OCI-LY7 (cell line): ENCODE data around the gene DAB1. TPM values are rescaled to one million over a fixed set of nuclear protein-coding genes. Genes with fewer than 3 reads are reported as not detected.

ENCODE experiments used
- BruUV-seq: library from RNA; stranded (reverse); fragments of 400-500 nt; replicated peaks from 2 replicates; lab custom pipeline; 2021; lab: Mats Ljungman, UMichigan
- CTCF ChIA-PET: fragments of 300-600 bp; sonication (Branson Sonifier 250); formaldehyde crosslinking; loops from one replicate; lab custom pipeline; 2022; ENCODE audit warnings: antibody characterized with exemption; ENCODE audit not compliant: unreplicated experiment; lab: Charles Lee
- POLR2A ChIA-PET: fragments of 300-600 bp; sonication (Branson Sonifier 250); formaldehyde crosslinking; loops from one replicate; lab custom pipeline; 2022; ENCODE audit warnings: antibody characterized with exemption; lab: Charles Lee
- DNase-seq: peaks from one replicate; pipeline ENCODE4 v3.0.0-alpha.2; 2015; ENCODE audit warnings: low spot score
- H2AFZ ChIP-seq: fragments of 200-600 bp; sonication (generic), shearing (Covaris generic); 2 replicates; pipeline ENCODE4 v1.6.1; 2014; ENCODE audit warnings: mild to moderate bottlenecking, antibody characterized with exemption, low read length, moderate library complexity
- H3K27ac ChIP-seq: fragments of 200-600 bp; sonication (generic); 2 replicates; pipeline ENCODE4 v1.5.1; 2014; ENCODE audit warnings: mixed run types, low read depth, mild to moderate bottlenecking, moderate library complexity, low read length, inconsistent platforms; ENCODE audit not compliant: poor library complexity, severe bottlenecking
- H3K36me3 ChIP-seq: fragments of 200-600 bp; sonication (generic); 2 replicates; pipeline ENCODE4 v1.6.1; 2014; ENCODE audit warnings: mild to moderate bottlenecking, antibody characterized with exemption, low read length, moderate library complexity, mixed read lengths; ENCODE audit not compliant: insufficient read depth
- H3K4me1 ChIP-seq: fragments of 200-600 bp; sonication (generic); 2 replicates; pipeline ENCODE4 v1.5.1; 2014; ENCODE audit warnings: mild to moderate bottlenecking, low read length; ENCODE audit not compliant: insufficient read depth, poor library complexity, severe bottlenecking
- H3K4me2 ChIP-seq: fragments of 200-600 bp; sonication (generic); 2 replicates; pipeline ENCODE4 v1.6.1; 2014; ENCODE audit warnings: mild to moderate bottlenecking, low read length
- H3K4me3 ChIP-seq: fragments of 200-600 bp; sonication (generic); 2 replicates; pipeline ENCODE4 v1.5.1; 2014; ENCODE audit warnings: mild to moderate bottlenecking, low read depth, low read length; ENCODE audit not compliant: poor library complexity, severe bottlenecking
- H3K79me2 ChIP-seq: fragments of 200-600 bp; sonication (generic); 2 replicates; pipeline ENCODE4 v1.6.1; 2016; ENCODE audit warnings: low read depth, mild to moderate bottlenecking, low read length, moderate library complexity, mixed read lengths; ENCODE audit not compliant: insufficient read depth
- H3K9me2 ChIP-seq: fragments of 200-600 bp; sonication (generic); 2 replicates; pipeline ENCODE4 v1.6.1; 2016; ENCODE audit warnings: mild to moderate bottlenecking, low read length, mixed read lengths; ENCODE audit not compliant: insufficient read depth
- H3K9me3 ChIP-seq: fragments of 200-600 bp; sonication (generic); 2 replicates; pipeline ENCODE4 v1.6.1; 2014; ENCODE audit warnings: mild to moderate bottlenecking, mixed run types, low read length, mixed read lengths
- H4K20me1 ChIP-seq: fragments of 200-600 bp; sonication (generic); 2 replicates; pipeline ENCODE4 v1.6.1; 2014; ENCODE audit warnings: mild to moderate bottlenecking, antibody characterized with exemption, low read length, moderate library complexity, mixed read lengths; ENCODE audit not compliant: insufficient read depth
- EZH2phosphoT487 ChIP-seq: fragments of 200-600 bp; sonication (generic); IDR thresholded peaks from 2 replicates; pipeline ENCODE4 v1.6.1; 2018; ENCODE audit warnings: low read depth, borderline replicate concordance, mild to moderate bottlenecking, mixed run types, antibody characterized with exemption, low read length, moderate library complexity, mixed read lengths
- intact Hi-C: fragments of 100-400 bp; cut with micrococcal nuclease; formaldehyde crosslinking; loops from one replicate; pipeline ENCODE4 v1.10.0; 2022; ENCODE audit not compliant: unreplicated experiment
- total RNA-seq, 2 experiments: library from RNA; depleted of rRNA in 1 of 2; stranded (reverse); fragments of >200 nt in 1 of 2; shearing (Covaris generic) in 1 of 2; gene quantifications; 2 replicates each; pipeline ENCODE4 v1.2.3, GENCODE V29; 2014 to 2022
- TF ChIP-seq, protein P1 (sequence below): fragments of 200-600 bp; sonication (generic); conservative IDR thresholded peaks from 2 replicates; pipeline ENCODE4 v1.5.1; 2014; ENCODE audit warnings: mild to moderate bottlenecking, antibody characterized with exemption, low read length, moderate library complexity, mixed read lengths

DAB1 gene
- total RNA-seq, 2 experiments from 2014 or later = not detected

DNA sequence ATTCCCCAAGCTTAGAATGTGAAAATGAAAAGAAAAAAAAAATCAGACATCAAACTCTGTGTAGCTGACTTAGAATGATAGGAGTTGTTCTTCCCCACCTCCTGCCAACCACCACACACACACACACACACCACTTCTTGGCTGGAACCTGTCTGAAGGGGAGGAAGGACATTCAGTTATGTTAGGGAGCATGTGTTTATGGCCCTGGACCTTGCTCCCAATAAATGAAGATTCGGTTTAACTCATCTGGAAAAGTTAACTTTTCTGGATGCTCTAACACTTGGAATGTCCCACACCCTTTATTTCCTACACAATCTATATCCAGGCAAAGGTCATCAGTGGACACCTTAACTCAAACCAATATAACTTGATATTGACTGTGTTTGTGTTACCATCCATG is 112.4 kb downstream of the DAB1 start:
- no peak overlapping the region for H3K4me3 ChIP-seq
- no peaks in the 10 kb centered on the region for H3K9me2 ChIP-seq
- POLR2A ChIA-PET = interaction anchor here (1.0 kb wide), 1 partner anchor 19 kb away, joined by 3 read pairs; no protein-coding TSS in a partner anchor
- H3K79me2 ChIP-seq = no peaks in the 10 kb centered on the region
- H2AFZ ChIP-seq = no peak overlapping the region
- no peak overlapping the region for H3K27ac ChIP-seq
- H3K4me2 ChIP-seq = no peak overlapping the region
- peaks cover 6% of the 10 kb centered on the region for H3K4me1 ChIP-seq
- no peak for DNase-seq
- intact Hi-C loops = no loop called here
- no peaks in the 10 kb centered on the region for H3K9me3 ChIP-seq
- CTCF ChIA-PET = no interaction called here
- H4K20me1 ChIP-seq = no peaks in the 10 kb centered on the region
- BruUV-seq = no TSS peak
- no peak for TF ChIP-seq EZH2phosphoT487
- no peaks in the 10 kb centered on the region for H3K36me3 ChIP-seq

DNA sequence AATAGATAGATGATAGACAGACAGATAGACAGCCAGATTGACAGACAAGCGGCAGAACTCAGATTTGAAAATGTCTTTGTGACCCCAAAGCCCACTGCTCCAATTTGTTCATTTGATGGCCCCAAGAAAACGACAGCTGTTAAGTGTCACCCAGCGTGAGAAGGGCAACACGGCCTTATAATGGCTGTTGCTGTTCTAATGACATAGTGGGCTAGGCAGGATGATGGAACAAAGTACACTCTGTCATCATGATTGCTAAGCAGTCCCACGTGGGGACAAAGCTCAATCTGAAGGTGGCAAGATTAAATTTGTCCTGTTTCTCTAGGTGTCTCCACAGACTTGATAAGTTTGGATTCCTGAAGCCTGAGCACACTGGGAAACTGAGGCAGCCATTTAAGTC is 112.9 kb downstream of the DAB1 start:
- no peaks in the 10 kb centered on the region for H3K9me3 ChIP-seq
- H3K4me2 ChIP-seq = no peak overlapping the region
- H3K4me3 ChIP-seq = no peak overlapping the region
- peaks cover 6% of the 10 kb centered on the region for H3K4me1 ChIP-seq
- H3K27ac ChIP-seq = no peak overlapping the region
- CTCF ChIA-PET = no interaction called here
- intact Hi-C loops = no loop called here
- no peaks in the 10 kb centered on the region for H3K36me3 ChIP-seq
- H3K9me2 ChIP-seq = no peaks in the 10 kb centered on the region
- no peak for TF ChIP-seq EZH2phosphoT487
- TF ChIP-seq, protein P1, sequence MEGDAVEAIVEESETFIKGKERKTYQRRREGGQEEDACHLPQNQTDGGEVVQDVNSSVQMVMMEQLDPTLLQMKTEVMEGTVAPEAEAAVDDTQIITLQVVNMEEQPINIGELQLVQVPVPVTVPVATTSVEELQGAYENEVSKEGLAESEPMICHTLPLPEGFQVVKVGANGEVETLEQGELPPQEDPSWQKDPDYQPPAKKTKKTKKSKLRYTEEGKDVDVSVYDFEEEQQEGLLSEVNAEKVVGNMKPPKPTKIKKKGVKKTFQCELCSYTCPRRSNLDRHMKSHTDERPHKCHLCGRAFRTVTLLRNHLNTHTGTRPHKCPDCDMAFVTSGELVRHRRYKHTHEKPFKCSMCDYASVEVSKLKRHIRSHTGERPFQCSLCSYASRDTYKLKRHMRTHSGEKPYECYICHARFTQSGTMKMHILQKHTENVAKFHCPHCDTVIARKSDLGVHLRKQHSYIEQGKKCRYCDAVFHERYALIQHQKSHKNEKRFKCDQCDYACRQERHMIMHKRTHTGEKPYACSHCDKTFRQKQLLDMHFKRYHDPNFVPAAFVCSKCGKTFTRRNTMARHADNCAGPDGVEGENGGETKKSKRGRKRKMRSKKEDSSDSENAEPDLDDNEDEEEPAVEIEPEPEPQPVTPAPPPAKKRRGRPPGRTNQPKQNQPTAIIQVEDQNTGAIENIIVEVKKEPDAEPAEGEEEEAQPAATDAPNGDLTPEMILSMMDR = no peak
- H2AFZ ChIP-seq = no peak overlapping the region
- H3K79me2 ChIP-seq = no peaks in the 10 kb centered on the region
- no peaks in the 10 kb centered on the region for H4K20me1 ChIP-seq
- DNase-seq = no peak
- POLR2A ChIA-PET = interaction anchor here (1.0 kb wide), 1 partner anchor 19 kb away, joined by 3 read pairs; no protein-coding TSS in a partner anchor
- no TSS peak for BruUV-seq

DNA sequence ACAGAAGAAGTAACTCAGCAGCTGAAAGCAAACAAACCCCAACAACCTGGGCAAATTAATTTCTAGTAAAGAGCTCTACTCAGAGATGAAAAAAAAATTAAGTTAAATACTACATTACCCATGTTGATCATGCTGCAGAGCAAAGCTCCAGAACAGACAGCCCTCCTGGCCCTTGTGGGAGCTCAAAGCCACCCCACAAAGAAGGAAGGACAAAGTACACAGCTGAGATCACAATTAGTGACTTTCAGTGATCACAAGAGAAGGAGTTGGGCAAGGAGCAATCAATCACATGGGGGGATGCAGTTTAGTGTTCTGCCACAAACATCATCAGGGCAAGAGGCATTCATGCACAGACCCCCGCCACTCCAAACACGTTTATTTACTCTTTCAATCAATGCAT is 114.2 kb downstream of the DAB1 start:
- Histone ChIP-seq H4K20me1 (no peaks in the 10 kb centered on the region), H2AFZ (no peak overlapping the region), H3K9me3 (no peaks in the 10 kb centered on the region), H3K4me3 (no peak overlapping the region), H3K4me1 (peaks cover 6% of the 10 kb centered on the region), H3K4me2 (no peak overlapping the region), H3K36me3 (no peaks in the 10 kb centered on the region), H3K9me2 (no peaks in the 10 kb centered on the region), H3K27ac (no peak overlapping the region), H3K79me2 (no peaks in the 10 kb centered on the region)
- BruUV-seq = no TSS peak
- CTCF ChIA-PET = no interaction called here
- intact Hi-C loops = no loop called here
- no peak for DNase-seq
- TF ChIP-seq, protein P1 = no peak
- no peak for TF ChIP-seq EZH2phosphoT487
- POLR2A ChIA-PET = no interaction called here
